HepG2 (cell line): ENCODE measurements around the gene COPZ2. TPM values are rescaled to one million over a fixed set of nuclear protein-coding genes. Genes with fewer than 3 reads are reported as not detected.

ENCODE experiments used
- ATF5 ChIP-seq: sonication (generic); formaldehyde crosslinking; IDR thresholded peaks from 2 replicates; pipeline ENCODE4 v1.4.0; 2020; ENCODE audit warnings: mild to moderate bottlenecking, low read depth, missing genetic modification reagents
- DNMT1 ChIP-seq: sonication (generic); formaldehyde crosslinking; IDR thresholded peaks from 2 replicates; pipeline ENCODE4 v1.5.1; 2020; ENCODE audit warnings: mild to moderate bottlenecking, missing genetic modification reagents
- ELF1 ChIP-seq: sonication (generic); formaldehyde crosslinking; IDR thresholded peaks from 2 replicates; pipeline ENCODE4 v1.4.0; 2020; ENCODE audit warnings: missing genetic modification reagents
- GATAD1 ChIP-seq: IDR thresholded peaks from 2 replicates; pipeline ENCODE4 v1.6.1; 2016; ENCODE audit warnings: missing genetic modification reagents, missing compliant biosample characterization
- JARID2 ChIP-seq: sonication (generic); formaldehyde crosslinking; IDR thresholded peaks from 2 replicates; pipeline ENCODE4 v1.8.1; 2023; ENCODE audit warnings: missing genetic modification reagents, inconsistent platforms; ENCODE audit not compliant: insufficient replicate concordance
- NFKB2 ChIP-seq: sonication (generic); formaldehyde crosslinking; IDR thresholded peaks from 2 replicates; pipeline ENCODE4 v1.4.0; 2020; ENCODE audit warnings: missing genetic modification reagents, borderline replicate concordance
- YY1 ChIP-seq: IDR thresholded peaks from 2 replicates; pipeline ENCODE4 v1.6.1; 2011; ENCODE audit warnings: low read length, low read depth, moderate library complexity, mild to moderate bottlenecking; ENCODE audit not compliant: insufficient read depth, insufficient replicate concordance
- ZFP1 ChIP-seq: IDR thresholded peaks from 2 replicates; pipeline ENCODE4 v1.6.1; 2016
- ZFY ChIP-seq: sonication (generic); formaldehyde crosslinking; IDR thresholded peaks from 2 replicates; pipeline ENCODE4 v1.4.0; 2020; ENCODE audit warnings: missing genetic modification reagents
- ZNF274 ChIP-seq: sonication (generic); formaldehyde crosslinking; IDR thresholded peaks from 2 replicates; pipeline ENCODE4 v1.5.1; 2020; ENCODE audit warnings: mild to moderate bottlenecking, missing genetic modification reagents
- ZNF451 ChIP-seq: sonication (generic); formaldehyde crosslinking; IDR thresholded peaks from 2 replicates; pipeline ENCODE4 v1.5.0; 2020; ENCODE audit warnings: mild to moderate bottlenecking, missing genetic modification reagents
- ZNF558 ChIP-seq: sonication (generic); formaldehyde crosslinking; IDR thresholded peaks from 2 replicates; pipeline ENCODE4 v1.9.0; 2022; ENCODE audit warnings: mild to moderate bottlenecking, missing genetic modification reagents, borderline replicate concordance
- ZNF841 ChIP-seq: sonication (generic); formaldehyde crosslinking; IDR thresholded peaks from 2 replicates; pipeline ENCODE4 v1.8.1; 2023; ENCODE audit warnings: missing genetic modification reagents, borderline replicate concordance
- polyA plus RNA-seq, 8 experiments: library from polyadenylated mRNA; depleted of rRNA in 3 of 8; stranded (reverse) in 7 of 8; unstranded in 1 of 8; fragments of >200 nt; fragmentation: Illumina TruSeq in 4 of 8; extraction: Trizol in 4 of 8; gene quantifications; 2 replicates each; pipeline versions ENCODE4 v1.2.1 to v1.2.3, GENCODE V29; 2011 to 2016; ENCODE audit warnings: low read depth in 4 of 8, missing spikeins in 1 of 8, mixed read lengths in 1 of 8; ENCODE audit not compliant: insufficient read depth in 1 of 8
- total RNA-seq, 5 experiments: library from RNA; depleted of rRNA; stranded (reverse); fragments of >200 nt; fragmentation: Illumina TruSeq; extraction: Trizol; gene quantifications; 2 replicates each; pipeline ENCODE4 v1.2.3, GENCODE V29; 2016; ENCODE audit warnings: low read depth in 1 of 5
- TF ChIP-seq, protein P1 (sequence below): sonication (generic); formaldehyde crosslinking; IDR thresholded peaks from 2 replicates; pipeline ENCODE4 v1.4.0; 2020; ENCODE audit warnings: missing genetic modification reagents
- TF ChIP-seq, protein P2 (sequence below): sonication (generic); formaldehyde crosslinking; IDR thresholded peaks from 2 replicates; pipeline ENCODE4 v1.4.0; 2020; ENCODE audit warnings: mild to moderate bottlenecking, missing genetic modification reagents
- TF ChIP-seq, protein P3 (sequence below): sonication (generic); formaldehyde crosslinking; IDR thresholded peaks from 2 replicates; pipeline ENCODE4 v1.4.0; 2020; ENCODE audit warnings: missing genetic modification reagents
- TF ChIP-seq, protein P4 (sequence below): IDR thresholded peaks from 2 replicates; pipeline ENCODE4 v1.6.1; 2018; ENCODE audit warnings: missing genetic modification reagents

COPZ2 gene
- total and polyA plus RNA-seq, 2 of the 13 experiments (the other 11 are each of a cell fraction or from before 2014, with no cell fraction given), result 0.61 to 1.5 TPM

DNA sequence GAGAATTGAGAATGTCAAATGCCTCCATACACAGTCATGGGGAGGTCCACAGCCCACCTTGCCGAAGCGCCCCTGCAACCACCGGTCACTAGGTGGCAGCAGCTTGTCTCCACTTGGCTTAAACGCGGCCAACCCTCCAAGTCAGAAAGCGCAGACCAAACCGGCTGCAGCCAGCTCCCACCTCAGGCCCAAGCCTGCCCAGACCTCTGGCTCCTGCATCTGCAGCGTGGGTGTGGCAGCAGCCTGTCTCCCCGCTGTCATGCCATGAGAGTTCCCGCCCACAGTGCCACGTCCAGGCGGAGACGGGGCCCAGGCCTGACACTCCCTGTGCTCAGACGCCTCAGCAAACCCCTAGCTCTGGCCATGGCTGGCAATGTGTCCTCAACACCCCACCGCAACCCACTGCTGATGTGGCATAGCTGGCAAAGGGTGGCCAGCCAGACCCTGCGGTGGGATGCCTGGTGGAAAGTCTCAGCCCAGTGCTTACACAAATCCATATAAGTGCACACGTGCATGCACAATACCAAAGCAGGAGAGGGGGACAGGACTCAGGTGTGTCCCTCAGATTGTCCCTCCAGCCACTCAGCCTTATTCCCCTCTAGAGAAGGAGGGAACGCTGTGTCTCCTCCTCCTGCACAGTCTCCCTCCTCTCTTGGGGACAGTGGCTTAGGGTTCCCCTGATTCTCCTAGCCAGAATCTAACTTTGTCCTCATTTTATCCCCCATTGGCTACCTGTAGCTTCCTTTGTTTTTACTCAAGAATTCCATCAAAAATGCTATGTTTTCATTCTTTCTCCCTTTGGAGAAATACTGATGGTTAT lies 10.9 kb downstream of the COPZ2 start (continued):
- TF ChIP-seq, protein P1, sequence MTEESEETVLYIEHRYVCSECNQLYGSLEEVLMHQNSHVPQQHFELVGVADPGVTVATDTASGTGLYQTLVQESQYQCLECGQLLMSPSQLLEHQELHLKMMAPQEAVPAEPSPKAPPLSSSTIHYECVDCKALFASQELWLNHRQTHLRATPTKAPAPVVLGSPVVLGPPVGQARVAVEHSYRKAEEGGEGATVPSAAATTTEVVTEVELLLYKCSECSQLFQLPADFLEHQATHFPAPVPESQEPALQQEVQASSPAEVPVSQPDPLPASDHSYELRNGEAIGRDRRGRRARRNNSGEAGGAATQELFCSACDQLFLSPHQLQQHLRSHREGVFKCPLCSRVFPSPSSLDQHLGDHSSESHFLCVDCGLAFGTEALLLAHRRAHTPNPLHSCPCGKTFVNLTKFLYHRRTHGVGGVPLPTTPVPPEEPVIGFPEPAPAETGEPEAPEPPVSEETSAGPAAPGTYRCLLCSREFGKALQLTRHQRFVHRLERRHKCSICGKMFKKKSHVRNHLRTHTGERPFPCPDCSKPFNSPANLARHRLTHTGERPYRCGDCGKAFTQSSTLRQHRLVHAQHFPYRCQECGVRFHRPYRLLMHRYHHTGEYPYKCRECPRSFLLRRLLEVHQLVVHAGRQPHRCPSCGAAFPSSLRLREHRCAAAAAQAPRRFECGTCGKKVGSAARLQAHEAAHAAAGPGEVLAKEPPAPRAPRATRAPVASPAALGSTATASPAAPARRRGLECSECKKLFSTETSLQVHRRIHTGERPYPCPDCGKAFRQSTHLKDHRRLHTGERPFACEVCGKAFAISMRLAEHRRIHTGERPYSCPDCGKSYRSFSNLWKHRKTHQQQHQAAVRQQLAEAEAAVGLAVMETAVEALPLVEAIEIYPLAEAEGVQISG (CRISPR knock-in tag), result peak; percentile 75
- peak; percentile 70; the same call in 1 of the 2 replicates for TF ChIP-seq NFKB2
- TF ChIP-seq ZNF841 (CRISPR knock-in tag), result no peak
- TF ChIP-seq, protein P2, sequence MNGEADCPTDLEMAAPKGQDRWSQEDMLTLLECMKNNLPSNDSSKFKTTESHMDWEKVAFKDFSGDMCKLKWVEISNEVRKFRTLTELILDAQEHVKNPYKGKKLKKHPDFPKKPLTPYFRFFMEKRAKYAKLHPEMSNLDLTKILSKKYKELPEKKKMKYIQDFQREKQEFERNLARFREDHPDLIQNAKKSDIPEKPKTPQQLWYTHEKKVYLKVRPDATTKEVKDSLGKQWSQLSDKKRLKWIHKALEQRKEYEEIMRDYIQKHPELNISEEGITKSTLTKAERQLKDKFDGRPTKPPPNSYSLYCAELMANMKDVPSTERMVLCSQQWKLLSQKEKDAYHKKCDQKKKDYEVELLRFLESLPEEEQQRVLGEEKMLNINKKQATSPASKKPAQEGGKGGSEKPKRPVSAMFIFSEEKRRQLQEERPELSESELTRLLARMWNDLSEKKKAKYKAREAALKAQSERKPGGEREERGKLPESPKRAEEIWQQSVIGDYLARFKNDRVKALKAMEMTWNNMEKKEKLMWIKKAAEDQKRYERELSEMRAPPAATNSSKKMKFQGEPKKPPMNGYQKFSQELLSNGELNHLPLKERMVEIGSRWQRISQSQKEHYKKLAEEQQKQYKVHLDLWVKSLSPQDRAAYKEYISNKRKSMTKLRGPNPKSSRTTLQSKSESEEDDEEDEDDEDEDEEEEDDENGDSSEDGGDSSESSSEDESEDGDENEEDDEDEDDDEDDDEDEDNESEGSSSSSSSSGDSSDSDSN (CRISPR knock-in tag), result peak; percentile 13; the same call in 1 of the 2 replicates
- TF ChIP-seq JARID2 (CRISPR knock-in tag), result peak; percentile 91
- TF ChIP-seq ATF5 (CRISPR knock-in tag), result 0 out of 2 replicates have a peak, but pooled peaks have one; percentile 48
- 0 out of 2 replicates have a peak, but pooled peaks have one; percentile 47 for TF ChIP-seq ZNF451 (CRISPR knock-in tag)
- TF ChIP-seq ZFY (CRISPR knock-in tag), result peak; percentile 39; the same call in 1 of the 2 replicates
- no peak for TF ChIP-seq ZFP1 (CRISPR knock-in tag)
- TF ChIP-seq ELF1 (CRISPR knock-in tag), result 0 out of 2 replicates have a peak, but pooled peaks have one; percentile 35
- peak; percentile 58 for TF ChIP-seq YY1
- TF ChIP-seq, protein P3, sequence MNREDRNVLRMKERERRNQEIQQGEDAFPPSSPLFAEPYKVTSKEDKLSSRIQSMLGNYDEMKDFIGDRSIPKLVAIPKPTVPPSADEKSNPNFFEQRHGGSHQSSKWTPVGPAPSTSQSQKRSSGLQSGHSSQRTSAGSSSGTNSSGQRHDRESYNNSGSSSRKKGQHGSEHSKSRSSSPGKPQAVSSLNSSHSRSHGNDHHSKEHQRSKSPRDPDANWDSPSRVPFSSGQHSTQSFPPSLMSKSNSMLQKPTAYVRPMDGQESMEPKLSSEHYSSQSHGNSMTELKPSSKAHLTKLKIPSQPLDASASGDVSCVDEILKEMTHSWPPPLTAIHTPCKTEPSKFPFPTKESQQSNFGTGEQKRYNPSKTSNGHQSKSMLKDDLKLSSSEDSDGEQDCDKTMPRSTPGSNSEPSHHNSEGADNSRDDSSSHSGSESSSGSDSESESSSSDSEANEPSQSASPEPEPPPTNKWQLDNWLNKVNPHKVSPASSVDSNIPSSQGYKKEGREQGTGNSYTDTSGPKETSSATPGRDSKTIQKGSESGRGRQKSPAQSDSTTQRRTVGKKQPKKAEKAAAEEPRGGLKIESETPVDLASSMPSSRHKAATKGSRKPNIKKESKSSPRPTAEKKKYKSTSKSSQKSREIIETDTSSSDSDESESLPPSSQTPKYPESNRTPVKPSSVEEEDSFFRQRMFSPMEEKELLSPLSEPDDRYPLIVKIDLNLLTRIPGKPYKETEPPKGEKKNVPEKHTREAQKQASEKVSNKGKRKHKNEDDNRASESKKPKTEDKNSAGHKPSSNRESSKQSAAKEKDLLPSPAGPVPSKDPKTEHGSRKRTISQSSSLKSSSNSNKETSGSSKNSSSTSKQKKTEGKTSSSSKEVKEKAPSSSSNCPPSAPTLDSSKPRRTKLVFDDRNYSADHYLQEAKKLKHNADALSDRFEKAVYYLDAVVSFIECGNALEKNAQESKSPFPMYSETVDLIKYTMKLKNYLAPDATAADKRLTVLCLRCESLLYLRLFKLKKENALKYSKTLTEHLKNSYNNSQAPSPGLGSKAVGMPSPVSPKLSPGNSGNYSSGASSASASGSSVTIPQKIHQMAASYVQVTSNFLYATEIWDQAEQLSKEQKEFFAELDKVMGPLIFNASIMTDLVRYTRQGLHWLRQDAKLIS, result no peak
- peak; percentile 54; the same call in 1 of the 2 replicates for TF ChIP-seq ZNF274 (CRISPR knock-in tag)
- 0 out of 2 replicates have a peak, but pooled peaks have one; percentile 54 for TF ChIP-seq GATAD1 (CRISPR knock-in tag)
- TF ChIP-seq ZNF558 (CRISPR knock-in tag), result no peak
- TF ChIP-seq DNMT1 (CRISPR knock-in tag), result peak; percentile 84; the same call in 1 of the 2 replicates
- TF ChIP-seq, protein P4, sequence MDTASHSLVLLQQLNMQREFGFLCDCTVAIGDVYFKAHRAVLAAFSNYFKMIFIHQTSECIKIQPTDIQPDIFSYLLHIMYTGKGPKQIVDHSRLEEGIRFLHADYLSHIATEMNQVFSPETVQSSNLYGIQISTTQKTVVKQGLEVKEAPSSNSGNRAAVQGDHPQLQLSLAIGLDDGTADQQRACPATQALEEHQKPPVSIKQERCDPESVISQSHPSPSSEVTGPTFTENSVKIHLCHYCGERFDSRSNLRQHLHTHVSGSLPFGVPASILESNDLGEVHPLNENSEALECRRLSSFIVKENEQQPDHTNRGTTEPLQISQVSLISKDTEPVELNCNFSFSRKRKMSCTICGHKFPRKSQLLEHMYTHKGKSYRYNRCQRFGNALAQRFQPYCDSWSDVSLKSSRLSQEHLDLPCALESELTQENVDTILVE, result peak; percentile 30; the same call in 1 of the 2 replicates
